Stimulated activated CD4-positive, alpha-beta T cell treated with anti-CD3 and anti-CD28 coated beads, Interleukin-4, amount 100 ng/mL, for 24 hours (primary cell): ENCODE measurements around the gene NKAIN4.
"Not testable (repeated sequence)": the region's sequence is repeated elsewhere in the genome, so short reads cannot be mapped to it uniquely, and the experiment has no call there.

Experiments
- DNase-seq: peaks from one replicate; pipeline ENCODE4 v3.0.0-alpha.2; 2020

The NKAIN4 gene

DNA sequence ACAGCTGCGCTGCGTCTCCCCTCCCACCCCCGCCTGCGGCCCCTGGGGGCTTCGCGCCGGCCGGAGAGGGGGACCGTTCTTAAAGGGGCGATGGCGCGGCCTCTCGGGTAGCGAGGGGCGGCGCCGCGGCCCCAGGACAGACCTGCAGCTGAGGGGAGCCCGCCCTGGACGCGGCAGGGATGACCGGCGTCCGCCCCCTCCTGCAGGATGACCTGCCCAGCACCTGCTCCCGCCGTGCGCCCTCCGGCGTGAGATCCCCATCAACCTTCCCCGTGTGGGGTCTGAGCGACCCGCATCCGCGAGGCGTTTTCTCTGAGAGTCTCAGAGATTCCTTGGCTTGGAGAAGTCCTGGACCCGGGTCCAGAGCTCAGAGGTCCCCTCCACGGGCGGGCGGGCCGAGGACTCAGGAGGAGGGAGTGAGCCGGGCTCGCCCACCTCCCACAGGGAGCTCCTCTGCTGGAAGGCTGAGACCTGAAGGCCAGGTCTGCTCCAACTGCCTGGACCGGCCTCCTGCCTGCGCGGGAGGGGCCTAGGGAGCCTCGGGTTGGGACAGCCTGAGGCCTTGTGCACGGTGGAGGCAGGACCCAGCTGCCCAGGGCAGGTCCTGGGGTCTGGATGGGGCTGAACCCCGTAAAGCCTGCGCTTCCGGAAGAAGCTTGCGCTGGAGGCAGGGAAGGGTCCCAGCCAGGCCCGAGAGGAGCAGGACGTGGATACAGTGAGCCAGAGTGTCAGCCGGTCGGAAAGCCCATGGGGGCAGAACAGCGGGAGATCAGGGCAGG lies 532 bp upstream of the NKAIN4 start:
- DNase-seq: no peak

DNA sequence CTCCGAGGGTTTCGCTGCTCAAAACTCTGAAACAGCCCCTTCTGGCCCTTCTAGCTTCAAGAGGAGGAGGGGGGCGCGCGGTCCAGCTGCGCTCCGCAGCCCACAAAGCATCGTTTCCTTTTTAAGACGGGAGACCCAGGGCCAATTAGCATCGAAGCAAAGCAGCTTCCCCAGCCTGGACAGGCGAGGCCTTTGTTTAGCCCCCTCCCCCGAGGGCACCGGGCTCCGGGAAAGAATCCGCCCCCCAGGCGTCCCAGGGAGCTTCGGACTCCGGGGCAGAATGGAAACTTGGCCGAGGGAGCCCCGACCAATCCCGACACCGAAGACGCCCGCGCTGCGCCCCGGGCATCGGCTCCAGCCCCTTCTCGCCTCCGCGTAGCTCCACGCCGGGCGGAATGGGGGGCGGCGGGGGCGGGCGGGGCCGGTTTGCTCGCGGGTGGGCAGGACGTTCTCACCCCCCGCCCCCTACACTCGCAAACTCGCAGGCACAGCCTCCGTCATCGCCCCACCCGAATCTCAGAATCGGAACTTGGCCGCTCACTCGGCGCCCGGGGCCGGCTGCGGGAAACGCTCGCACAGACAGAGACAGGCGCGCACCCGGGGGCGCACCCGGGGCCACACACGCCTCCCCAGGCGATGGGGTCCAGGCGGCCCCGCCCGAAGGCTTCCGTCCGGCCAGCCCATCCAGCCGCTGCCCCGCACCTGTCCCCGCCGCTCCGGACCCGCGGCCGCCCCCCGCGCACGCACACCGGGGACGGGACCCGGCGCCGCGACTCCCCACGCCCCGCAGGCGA lies 628 bp downstream of the NKAIN4 start:
- DNase-seq: no peak

DNA sequence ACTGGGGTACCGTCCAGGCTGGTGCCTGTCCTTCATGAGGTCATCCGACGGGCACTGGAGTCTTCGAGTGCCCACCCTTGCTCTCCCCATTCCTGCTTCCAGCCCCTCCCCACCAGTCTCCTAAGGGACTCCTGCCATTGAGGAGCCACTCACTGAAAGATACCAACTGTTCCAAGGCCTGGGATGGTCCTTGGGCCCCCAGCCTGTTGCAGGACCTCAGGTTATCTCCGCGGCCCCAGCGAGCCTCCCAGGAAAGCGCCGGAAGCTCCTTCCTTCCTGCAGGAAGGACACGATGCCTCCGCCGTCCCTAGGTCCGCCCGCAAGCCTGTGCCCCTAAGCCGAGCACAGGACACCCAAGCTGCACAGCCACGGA lies 1.2 kb downstream of the NKAIN4 start:
- no peak for DNase-seq

DNA sequence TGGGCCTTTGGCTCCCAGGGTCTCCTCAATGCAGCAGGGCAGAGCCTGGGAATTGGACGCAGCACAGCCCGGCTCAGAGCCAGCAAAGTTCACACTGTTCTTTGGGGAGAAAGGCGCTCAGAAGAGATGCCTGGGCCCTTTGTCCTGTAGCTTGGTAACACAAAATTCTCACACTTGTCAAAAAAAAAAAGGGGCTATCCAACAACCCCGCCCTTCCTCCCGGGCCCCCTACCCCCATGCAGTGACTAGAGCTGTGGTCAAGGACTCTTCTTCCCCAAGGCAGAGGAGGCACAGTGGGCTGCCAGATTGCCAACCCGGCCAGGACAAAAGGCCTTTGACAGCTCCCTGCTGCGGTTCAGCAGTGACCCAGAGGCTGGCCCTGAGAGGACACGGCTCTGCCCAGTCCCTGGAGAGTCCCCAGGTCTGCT lies 2.0 kb downstream of the NKAIN4 start:
- no peak for DNase-seq

DNA sequence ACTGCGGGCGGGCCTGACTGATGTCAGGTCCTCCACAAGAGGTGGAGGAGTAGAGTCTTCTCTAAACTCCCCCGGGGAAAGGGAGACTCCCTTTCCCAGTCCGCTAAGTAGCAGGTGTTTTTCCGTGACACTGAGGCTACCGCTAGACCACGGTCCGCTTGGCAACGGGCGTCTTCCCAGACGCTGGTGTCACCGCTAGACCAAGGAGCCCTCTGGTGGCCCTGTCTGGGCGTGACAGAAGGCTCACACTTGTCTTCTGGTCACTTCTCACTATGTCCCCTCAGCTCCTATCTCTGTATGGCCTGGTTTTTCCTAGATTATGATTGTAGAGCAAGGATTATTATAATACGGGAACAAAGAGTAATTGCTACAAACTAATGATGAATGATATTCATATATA lies 2.9 kb downstream of the NKAIN4 start:
- DNase-seq: not testable (repeated sequence)

DNA sequence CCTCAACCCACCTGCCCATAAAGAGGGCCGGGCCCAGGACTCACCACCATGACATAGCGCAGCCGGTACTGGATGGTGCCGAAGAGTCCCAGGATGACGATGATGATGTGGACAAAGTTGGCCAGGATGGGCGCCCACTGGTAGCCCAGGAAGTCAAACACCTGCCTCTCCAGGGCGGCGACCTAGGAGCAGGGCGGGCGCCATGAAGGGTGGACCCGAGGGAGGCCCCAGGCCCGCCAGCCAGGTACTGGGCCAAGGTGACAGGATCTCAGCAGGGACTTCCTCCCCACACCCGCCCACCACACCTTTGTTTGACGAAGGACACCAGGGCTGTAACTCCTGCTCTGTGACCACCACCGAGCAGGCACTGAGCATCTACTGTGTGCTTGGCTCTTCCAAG lies 4.4 kb downstream of the NKAIN4 start:
- no peak for DNase-seq

DNA sequence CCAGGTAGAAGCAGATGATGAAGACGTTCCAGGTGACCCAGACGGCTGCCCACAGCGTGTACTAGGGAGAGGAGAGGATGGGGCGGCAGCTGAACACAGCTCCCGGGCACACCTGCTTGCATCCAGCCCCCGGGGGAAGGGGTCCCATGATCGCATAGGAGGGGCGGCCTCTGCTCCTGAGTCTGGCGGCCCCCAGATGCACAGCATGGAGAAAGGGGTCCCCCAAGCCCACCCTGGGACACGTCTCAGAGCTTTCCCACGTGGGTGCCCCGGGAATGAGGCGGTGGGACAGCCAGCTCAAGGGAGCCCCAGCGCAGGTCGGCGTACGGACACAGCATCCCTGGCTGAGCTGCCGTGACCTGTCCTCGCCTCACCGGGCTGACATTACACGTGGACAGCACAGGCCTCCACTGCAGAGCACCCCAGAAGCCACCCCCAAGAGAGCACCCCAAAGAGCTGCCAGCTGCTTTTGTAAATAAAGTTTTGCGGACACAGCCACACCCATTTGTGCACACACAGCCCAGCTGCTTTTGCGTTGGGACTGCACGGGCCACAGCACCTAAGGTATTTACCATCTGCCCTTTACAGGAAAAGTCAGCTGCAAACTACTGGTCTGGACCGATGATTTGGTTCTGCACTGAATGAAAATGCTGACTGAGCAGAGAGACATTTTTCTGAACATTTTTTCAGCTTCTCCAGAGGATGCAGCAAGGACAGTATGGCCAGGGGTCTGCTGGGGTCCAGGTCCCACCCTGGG lies 5.2 kb downstream of the NKAIN4 start:
- DNase-seq: no peak

DNA sequence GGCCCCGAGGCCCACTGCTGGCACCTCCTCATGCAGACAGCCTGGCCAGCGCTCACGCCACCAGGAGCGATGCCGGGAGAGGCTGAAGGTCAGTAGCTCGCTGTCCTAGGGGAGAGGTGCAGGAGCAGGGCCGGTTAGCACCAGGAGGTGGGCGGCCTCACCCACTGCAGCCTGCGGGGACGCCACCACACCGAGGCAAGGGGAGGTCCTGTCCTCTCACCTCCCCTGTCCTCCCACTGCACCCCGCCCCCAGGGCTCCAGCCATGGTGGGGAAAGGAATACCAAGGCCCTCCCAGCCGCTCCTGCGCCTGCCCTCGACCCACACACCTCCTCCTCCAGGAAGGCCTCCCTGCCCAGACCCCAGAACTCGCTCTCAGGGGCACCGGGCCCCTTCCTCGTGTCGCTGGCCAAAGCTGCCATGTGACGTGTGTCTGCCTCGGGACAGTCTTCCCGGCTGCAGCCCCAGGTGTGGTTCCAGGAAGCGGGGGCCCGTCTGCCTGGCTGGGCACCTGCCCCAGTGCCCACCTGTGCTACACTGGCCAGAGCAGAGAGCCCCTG lies 6.5 kb downstream of the NKAIN4 start:
- no peak for DNase-seq

DNA sequence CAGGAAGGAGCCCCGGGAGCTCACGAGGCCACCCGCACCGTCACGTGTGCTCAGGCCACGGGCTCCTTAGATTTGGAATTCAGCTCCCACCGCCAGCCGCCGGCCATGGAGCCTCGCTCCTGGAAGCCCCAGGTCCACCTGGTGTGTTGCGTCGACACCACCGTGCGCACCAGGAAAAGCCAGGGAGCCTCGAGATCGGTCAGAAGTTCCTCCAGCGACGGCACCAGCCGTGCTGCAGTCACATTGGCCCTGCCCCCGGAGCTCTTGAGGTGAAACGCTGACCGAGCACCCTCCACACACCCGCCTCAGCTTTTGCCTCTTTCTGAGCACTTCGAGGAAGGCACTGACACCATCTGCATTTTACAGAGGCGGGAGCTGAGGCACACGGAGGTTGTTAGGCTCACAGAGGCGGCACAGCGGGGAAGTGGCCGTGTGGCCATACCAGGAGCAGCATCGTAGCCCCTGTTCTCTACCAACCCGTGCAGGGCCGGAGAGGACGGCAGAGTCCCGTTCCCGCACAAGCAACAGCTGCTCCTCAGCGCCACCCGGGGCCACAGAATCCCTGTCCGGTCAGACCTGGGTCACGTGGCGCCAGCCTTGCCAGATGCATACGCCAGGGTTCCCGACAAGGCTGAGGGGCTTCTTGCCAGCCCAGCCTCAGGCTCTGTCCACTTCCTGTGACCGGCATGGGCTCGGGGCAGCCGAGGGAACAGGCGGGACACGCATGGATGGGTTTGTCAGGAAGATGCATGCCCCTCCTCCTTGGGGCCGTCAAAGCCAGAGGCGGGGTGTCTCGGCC lies 7.6 kb downstream of the NKAIN4 start:
- no peak for DNase-seq

DNA sequence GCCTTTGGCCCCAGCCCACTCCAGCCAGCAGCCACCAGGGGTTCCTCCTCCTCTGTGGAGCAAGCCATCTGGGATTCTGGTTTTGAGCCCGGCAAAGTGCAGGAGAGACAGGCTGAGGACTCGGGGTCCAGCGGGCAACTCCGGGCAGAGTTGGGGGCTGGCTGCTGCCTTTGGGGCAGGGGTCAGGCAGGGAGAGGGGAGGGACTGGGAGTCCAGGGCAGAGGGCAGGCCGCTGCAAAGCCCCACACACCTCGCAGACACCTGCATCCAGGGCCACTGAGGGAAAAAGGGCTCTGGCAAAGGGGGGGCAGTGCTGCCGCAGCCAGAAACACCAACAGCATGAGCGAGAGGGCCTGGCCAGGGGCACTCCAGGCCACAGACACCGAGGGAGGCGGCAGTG lies 9.8 kb downstream of the NKAIN4 start:
- no peak for DNase-seq

DNA sequence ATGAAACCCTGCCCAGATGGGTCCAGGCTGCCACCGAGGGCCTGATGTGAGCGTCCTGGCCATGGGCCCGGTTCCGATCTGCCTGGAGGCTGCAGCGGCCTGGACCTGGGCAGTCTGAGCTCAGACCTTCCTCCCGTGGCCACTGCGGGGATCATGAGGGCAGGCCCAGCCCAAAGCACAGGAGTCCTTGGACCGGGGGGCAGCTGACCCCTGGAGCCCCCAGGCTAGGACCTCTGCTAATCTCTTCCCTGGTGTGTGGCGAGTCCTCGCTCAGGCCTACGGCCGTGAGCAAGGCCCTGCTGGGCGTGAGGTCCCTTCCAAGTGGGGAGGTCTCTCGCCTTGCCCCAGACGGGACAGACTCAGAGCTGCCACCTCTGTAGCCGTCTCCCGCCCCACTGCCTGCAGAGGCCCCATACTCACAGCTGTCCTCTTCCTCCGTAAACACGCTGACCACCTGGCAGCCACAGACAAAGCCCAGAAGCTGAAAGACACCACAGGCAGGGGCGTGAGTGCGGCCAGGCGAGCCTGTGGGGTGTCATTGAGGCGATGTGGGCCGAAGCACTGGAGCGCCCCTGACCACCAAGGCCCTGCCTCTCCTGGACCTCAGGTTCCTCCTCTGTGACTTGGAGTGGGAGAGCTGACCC lies 10.5 kb downstream of the NKAIN4 start:
- no peak for DNase-seq

DNA sequence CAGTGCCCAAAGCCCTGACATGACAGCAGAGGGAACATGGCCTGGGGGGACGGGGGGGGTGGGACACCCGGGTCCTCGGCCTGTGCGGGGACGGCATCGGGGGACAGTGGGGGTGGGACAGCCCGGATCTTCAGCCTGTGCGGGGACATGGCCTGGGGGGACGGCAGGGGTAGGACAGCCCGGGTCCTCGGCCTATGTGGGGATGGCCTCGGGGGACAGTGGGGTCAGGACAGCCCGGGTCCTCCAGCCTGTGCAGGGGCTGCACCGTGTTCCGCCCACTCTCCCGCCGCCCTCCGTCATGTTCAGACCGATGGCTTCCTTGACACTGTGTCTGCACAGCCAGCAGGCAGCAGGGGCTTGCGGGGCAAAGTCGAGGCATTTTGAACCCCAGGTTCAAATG lies 11.5 kb downstream of the NKAIN4 start:
- no peak for DNase-seq

DNA sequence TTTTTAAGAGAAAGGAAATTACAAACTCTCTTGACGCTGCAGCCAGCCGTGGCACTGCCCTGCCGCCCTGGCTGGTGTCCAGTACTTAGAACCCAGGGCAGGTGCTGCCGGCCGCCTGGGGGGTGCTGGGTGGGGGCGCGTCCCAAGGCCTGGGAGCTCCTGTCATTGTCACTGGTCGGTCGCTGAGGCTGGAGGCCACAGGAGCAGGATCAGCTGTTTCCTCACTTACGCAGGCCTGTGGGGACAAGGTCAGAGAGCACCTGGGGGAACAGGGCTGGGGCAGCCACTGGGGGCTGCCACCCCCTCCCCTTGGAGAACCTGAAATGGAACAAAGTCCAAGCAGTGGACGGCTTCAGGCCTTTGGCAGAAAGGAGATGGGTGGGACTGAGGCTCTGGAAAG lies 13.0 kb downstream of the NKAIN4 start:
- no peak for DNase-seq

DNA sequence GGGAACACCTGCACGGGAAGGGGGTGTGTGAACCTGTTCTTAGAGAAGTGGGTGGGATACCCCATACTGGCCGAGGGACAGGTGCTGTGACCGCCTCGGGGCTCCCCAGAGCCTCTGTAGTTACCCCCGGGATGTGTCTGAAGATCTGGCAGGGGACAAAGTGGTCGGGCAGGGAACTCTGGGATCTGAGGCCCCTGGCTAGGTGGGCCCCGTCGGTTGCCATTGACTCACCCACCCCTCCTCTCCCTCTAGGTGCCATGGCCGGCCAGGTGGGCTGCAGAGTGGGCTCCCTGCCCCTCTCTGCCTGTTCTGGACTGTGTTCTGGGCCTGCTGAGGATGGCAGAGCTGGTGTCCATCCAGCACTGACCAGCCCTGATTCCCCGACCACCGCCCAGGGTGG lies 14.3 kb downstream of the NKAIN4 start:
- no peak for DNase-seq

DNA sequence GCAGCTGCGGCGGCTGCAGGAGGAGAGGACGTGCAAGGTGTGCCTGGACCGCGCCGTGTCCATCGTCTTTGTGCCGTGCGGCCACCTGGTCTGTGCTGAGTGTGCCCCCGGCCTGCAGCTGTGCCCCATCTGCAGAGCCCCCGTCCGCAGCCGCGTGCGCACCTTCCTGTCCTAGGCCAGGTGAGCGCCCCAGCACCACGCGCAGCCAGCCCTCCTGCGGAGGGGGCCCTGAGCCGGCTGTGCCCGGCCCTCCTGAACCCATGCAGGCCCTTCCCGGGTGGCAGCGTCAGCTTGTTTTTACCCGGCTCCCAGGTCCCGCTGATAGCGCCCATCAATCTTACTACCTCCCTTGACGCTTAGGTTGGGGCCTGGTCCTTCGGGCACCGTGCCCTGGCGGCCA lies 14.8 kb downstream of the NKAIN4 start:
- no peak for DNase-seq

DNA sequence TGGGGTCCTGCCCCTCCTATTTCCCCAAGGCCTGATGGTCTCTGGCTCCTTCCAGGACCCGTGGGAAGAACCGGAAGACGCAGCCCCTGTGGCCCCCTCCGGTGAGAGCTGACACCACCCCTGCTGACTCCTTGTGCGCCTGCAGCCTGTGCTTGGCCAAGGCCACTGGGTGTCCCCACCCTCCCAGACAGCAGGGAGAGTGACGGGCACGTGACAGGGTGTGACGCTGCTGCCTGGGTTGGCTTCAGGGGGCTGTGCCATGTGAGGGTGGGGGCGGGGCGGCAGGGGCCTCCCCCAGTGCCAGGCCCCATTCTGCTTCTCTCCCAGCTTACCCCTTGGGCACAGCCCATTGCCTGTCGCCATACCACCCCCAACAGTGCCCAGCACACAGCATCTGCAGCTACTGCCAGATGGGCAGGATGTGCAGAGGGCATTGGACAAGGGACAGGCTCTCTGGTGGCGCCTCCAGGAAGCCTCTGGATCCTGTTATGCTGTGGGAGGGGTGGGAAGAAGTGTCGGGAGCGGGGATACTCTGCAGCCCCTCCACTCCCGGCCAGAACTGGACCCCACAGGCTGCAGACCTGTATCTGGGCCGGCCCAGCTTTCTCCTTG lies 15.6 kb downstream of the NKAIN4 start:
- no peak for DNase-seq

DNA sequence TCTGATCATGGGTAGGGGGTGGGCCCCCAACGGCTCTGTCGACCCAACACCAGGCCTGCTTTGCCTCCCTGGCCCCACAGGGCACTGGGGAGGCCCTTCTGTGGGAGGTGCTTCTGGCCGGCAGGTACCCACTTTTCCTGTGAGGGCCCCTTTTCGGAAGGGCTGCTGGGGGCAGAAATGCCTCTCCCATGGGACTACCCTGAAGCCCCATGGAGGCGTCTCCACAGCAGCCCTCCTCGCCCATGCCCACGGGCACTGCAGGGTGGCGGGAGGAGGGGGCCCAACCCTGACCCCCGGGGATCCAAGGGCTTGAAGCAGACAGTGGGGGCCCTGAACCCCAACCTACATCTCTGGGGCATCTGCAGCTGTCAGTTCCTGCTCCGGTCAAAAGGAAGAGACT lies 16.2 kb downstream of the NKAIN4 start:
- no peak for DNase-seq

DNA sequence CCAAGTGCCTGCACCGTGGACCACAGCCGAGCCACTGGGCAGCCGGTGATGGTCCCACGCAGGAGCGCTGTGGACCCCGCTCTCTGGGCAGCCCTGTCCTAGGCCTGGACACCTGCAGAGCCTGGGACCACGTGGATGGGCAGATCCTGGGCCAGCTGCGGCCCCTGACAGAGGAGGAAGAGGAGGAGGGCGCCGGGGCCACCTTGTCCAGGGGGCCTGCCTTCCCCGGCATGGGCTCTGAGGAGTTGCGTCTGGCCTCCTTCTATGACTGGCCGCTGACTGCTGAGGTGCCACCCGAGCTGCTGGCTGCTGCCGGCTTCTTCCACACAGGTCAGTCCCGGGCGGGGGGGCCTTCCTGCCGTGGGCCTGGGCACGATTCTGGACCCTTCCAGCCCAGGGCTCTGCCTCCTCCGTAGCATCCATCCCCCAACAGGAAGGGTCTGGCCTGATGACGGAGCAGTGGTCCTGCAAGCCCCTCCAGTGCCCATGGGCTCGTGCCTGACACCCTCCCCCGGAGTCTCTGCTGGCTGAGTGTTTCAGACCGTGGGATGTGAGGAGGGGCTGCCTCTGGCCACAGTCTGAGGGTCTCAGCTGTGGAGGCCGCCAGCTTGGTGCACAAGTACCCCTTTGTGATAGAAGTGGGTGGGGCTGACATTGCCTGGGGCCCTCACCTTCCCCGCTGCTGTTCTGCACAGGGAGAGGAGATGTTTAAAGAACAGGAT lies 18.0 kb downstream of the NKAIN4 start:
- no peak for DNase-seq

DNA sequence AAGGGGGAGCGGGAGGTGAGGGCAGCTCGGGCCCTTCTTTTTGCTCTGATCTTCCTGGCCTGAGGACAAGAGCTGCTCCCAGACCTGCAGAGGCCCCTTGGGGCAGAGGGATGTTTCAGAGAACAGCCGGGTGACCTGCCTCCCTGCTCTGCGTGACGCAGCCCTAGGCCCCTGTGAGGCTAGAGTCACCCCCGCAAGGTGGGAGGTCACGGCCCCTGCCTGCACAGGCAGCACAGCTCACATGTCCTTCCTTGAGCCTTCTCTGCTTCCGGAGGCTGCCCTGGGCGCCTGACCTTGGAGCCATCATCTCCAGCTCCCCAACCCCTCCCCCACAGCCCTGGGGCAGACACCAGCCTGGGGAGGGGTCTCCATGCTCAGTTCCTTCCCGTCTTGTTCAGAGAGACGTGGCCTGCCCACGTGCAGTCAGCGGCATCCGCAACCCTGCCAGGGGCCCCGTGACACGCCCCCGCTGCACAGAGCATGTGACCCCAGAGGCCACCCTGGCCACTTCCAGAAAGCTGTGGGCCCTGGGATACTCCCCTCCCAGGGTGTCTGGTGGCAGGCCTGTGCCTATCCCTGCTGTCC lies 18.8 kb downstream of the NKAIN4 start, which contains the start of gene BIRC7:
TSS of gene BIRC7 (plus strand) at position 507 of the 585 bp plus-strand sequence. CDS start 192 bp downstream, outside the sequence.
- no peak for DNase-seq

DNA sequence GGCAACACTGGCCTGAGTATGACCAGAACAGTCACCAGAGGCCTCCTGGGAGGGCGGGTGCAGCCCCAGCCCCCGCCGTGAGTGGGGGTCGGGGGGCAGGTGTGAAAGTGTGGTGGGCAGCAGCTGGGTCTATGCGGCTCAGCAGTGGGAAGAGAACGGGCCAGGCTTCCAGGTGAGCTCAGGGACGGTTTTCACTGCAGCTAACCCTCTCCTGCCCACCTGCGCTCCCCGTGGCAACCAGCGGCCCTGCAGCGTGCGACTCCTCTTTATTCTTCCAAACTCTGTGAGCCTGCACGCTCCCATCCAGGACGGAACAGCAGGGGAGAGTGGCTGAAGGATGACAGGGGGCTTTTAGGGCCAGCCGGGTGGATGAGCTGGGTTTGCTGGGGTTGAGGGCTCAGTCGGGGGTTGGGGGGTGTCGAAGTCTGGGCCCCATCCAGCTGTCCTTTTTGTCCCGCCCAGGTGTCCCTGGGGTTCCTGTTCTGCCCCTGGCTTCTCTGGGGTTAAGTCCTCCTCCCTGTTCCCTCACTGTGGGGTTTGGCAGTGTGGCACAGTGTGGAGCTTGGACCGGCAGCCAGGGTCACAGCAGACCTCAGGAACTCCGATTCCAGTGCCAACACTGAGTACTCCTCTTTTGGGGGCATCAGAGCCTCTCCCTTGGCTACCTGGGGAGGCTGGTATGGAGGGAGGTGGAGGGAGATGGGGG lies 19.4 kb downstream of the NKAIN4 start:
- peak; percentile 27 for DNase-seq
